ENCODE measurements around the gene PIP5K1C.
"Not testable (repeated sequence)": the region's sequence is repeated elsewhere in the genome, so short reads cannot be mapped to it uniquely, and the experiment has no call there.

The PIP5K1C gene

DNA sequence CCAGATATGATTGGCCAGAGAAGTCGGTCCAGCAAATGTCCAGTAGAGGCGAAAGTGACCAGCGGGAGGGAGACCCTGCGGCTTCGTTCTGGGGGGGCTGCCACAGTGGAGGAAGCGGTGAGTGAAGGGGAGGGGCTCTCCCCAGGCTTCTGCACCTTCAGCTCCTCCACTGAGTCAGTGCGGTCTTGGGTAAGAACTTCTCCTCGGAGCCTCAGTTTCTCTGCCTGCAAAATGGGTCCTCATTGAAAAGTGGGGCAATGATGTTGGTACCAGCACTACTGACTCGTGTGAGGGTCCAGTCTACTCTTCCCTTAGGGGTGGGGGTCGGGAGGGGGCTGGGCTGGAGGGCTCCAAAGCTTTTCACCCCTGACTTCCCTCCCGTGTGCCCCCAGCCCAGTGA lies 110.8 kb downstream of the PIP5K1C start:
- no peak for DNase-seq
- intact Hi-C loops (cut with DNase I): no loop called here

DNA sequence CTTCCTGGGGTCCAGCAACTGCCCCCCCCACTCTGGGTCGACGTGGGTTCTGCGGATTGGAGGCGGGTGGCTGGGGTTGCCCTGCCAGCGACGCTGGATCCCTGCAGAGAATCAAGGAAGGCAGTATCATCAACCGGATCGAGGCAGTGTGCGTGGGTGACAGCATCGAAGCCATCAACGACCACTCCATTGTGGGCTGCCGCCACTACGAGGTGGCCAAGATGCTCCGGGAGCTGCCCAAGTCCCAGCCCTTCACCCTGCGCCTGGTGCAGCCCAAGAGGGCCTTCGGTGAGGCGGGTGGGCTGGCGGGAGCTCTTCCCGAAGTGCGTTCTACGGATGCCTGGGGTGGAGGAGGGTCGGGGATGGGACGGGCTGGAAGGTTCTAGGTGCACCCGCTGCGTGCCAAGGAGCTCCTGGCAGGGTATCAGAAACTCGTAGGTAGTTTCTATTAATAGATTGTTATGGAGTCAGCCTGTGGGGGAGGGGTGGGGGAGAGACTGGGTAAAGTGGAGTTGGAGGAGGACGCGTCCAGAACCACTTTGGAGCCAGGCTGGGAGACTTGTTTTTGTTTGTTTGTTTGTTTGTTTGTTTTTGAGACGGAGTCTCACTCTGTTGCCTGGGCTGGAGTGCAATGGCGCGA lies 113.4 kb downstream of the PIP5K1C start:
- no peak for DNase-seq
- intact Hi-C loops (cut with DNase I): no loop called here

DNA sequence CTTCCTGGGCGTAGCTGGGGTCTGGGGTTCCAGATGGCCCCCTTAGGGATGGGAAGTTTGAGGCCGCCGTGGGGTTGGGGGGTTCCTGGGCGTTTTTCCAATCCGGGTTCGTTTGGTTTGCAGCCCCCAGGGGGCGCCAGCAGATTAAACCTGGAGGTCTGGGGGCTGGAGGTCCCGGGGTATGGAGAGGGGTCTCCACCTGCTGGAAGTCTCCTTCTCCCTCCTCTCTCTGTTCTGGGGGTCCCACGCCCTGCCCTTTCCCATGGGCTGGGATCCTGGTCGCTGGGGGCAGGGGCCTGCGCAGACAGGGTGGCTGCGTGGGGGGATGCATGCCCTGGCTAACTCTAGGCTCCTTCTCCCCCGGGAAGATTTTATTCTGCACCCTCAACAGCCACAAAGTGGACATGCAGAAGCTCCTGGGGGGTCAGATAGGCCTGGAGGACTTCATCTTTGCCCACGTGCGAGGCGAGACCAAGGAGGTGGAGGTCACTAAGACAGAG lies 114.1 kb downstream of the PIP5K1C start:
- intact Hi-C loops (cut with DNase I): no loop called here
- no peak for DNase-seq

DNA sequence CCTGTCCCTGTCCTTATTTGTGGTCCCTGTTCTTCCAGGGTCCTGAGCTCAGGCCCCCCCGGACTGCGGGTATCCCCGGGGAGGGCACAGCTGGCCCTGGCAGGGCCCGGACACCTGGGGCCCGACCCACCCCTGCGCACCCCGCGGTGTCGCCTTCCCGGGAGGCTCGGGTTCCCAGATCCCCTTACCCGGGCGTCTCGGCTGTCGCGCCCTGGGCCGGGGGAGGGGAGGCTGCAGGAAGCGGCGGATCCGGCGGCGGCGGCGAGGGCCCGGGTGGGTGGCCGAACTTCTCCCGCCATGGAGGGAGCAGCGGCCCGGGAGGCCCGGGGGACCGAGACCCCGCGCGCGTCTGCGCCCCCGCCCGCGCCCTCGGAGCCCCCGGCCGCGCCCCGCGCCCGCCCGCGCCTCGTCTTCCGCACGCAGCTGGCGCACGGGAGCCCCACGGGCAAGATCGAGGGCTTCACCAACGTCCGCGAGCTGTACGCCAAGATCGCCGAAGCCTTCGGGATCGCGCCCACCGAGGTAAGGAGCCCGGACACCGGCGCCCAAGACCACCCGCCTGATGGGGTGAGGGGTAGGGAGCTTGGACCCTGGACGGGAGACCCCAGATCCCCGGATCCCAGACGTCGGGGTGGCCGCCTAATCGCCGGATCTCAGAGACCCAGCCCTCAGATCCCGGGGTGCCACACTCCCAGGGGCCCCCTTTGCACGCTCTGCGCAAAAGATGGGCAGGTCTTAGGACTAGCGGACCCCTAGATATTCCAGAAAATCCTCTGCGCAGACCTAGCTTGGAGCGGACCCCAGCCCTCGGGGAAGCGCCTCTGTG lies 114.8 kb downstream of the PIP5K1C start, which contains the start of gene GIPC3:
Gene GIPC3 (plus strand): TSS at position 178 of the 826 bp plus-strand sequence. CDS start 120 bp downstream, at position 298.
- no peak for DNase-seq
- intact Hi-C loops (cut with DNase I): no loop called here

DNA sequence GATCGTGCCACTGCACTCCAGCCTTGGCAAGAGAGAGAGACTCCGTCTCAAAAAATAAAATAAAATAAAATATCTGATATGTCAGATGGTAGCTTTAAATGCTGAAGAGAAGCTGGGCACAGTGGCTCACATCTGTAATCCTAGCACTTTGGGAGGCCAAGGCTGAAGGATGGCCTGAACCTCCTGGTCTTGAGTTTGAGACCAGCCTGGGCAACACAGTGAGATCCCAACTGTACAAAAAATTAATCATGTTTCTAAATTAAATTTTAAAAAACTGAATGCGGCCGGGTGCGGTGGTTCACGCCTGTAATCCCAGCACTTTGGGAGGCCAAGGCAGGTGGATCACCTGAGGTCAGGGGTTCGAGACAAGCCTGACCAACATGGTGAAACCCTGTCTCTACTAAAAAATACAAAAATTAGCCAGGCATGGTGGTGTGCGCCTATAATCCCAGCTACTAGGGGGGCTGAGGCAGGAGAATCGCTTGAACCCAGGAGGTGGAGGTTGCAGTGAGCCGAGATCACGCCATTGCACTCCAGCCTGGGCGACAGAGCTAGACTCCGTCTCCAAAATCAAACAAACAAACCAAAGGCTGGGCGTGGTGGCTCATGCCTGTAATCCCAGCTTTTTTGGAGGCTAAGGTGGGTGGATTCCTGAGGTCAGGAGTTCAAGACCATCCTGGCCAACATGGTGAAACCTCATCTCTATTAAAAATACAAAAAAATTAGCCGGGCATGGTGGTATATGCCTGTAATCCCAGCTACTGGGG lies 116.0 kb downstream of the PIP5K1C start:
- DNase-seq; intact Hi-C loops (cut with DNase I): not testable (repeated sequence)

DNA sequence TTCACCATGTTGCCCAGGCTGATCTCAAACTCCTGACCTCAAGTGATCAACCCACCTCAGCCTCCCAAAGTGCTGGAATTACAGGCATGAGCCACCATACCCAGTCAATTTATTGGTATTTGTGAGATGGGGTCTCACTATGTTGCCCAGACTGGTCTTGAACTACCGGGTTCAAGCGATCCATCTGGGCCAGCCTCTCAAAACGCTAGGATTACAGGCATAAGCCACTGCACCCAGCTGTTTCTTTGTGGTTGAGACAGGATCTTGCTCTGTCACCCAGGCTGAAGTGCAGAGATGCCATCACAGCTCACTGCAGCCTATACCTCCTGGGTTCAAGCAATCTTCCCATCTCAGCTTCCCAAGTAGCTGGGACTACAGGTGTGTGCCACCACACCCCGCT lies 118.5 kb downstream of the PIP5K1C start:
- intact Hi-C loops (cut with DNase I): not testable (repeated sequence)

More for the DNA sequence above, 118.5 kb downstream of the PIP5K1C start:
- not testable (repeated sequence) for DNase-seq
